Activated T-cell treated with anti-CD3 and anti-CD28 coated beads, Interleukin-2, amount 50 U/mL, for 24 hours (primary cell): ENCODE results near the gene SEC11A.

Experiments used
- DNase-seq: peaks from one replicate; pipeline ENCODE4 v3.0.0-alpha.2; 2020
- H3K27ac Mint-ChIP-seq: 2 replicates; pipeline ENCODE4 v1.8.0; 2020; ENCODE audit warnings: mild to moderate bottlenecking, mixed read lengths
- H3K27me3 Mint-ChIP-seq: 2 replicates; pipeline ENCODE4 v1.8.0; 2020; ENCODE audit warnings: mixed read lengths
- H3K36me3 Mint-ChIP-seq: 2 replicates; pipeline ENCODE4 v1.8.0; 2020; ENCODE audit warnings: low read depth, mixed read lengths
- H3K4me1 Mint-ChIP-seq: 2 replicates; pipeline ENCODE4 v1.8.0; 2020; ENCODE audit warnings: low read depth, mixed read lengths
- H3K4me3 Mint-ChIP-seq: 2 replicates; pipeline ENCODE4 v1.8.0; 2020; ENCODE audit warnings: mild to moderate bottlenecking, moderate library complexity, mixed read lengths
- H3K9me3 Mint-ChIP-seq: 2 replicates; pipeline ENCODE4 v1.8.0; 2020; ENCODE audit warnings: mixed read lengths

Gene SEC11A

GRCh38 chr15:84621358-84621979, 94.5 kb downstream of the SEC11A start:
- Mint-ChIP-seq H3K4me3 (no peak overlapping the region), H3K27me3 (no peaks in the 10 kb centered on the region), H3K36me3 (peaks cover 52% of the 10 kb centered on the region)

GRCh38 chr15:84620626-84621025, 95.3 kb downstream of the SEC11A start:
- Mint-ChIP-seq H3K27ac (no peak overlapping the region), H3K36me3 (peaks cover 54% of the 10 kb centered on the region), H3K4me3 (no peak overlapping the region), H3K27me3 (no peaks in the 10 kb centered on the region), H3K9me3 (peaks cover 27% of the 10 kb centered on the region), H3K4me1 (peaks cover 3% of the 10 kb centered on the region)
- DNase-seq = no peak

More at GRCh38 chr15:84621358-84621979, 94.5 kb downstream of the SEC11A start:
- no peak overlapping the region for H3K27ac Mint-ChIP-seq
- peaks cover 27% of the 10 kb centered on the region for H3K9me3 Mint-ChIP-seq
- H3K4me1 Mint-ChIP-seq = no peaks in the 10 kb centered on the region
- no peak for DNase-seq
